Measurements from ENCODE around the gene INCENP. TPM values are rescaled to one million over a fixed set of nuclear protein-coding genes. Genes with fewer than 3 reads are reported as not detected.
A peak's percentile ranks its signal among the peaks of the same experiment; 100 is the strongest.

INCENP gene
- total RNA-seq, 1 donor from 2014 or later: 13.0 TPM

GRCh38 chr11:62124186-62125113 lies 639 bp downstream of the INCENP start:
- peak; percentile 35 for DNase-seq (ENCODE audit: low read depth)

DNA sequence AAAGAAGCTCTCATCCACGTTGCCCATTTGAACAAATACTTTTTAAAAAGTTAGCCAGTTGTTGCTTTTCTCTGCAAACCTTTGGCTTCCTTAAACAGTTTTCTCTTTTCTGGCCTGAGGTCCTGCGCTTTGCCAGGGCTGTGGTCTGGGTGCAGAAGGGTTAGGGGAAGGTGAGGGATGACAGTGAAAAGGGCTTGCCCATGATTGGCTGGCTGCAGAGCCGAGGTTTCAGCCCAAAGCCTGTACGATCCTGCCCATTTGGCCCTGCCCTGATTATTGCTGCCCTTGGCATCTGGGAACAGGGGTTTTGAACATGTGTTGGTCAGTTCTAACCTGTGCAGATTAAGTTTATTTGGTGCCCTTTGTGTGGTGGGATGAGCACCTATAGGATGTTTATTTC lies 1.5 kb downstream of the INCENP start:
- no peak for DNase-seq (ENCODE audit: low read depth)

DNA sequence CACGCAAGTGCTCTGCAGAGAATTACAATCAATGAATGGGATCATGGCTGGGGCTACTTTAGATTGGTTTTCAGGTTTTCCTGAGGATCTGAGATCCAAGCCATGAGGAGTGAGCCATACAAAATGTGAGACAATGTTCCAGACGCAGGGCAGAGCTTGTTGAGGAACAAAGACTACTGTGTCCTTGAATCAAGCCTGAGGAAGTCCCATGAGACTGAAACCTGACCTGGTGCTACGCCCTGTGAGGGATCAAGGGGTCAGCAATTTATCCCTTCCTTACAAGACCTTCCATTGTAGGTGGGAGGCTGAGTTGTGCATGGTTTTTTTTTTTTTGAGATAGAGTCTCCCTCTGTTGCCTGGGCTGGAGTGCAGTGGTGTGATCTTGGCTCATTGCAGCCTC lies 2.1 kb downstream of the INCENP start:
- no peak for DNase-seq (ENCODE audit: low read depth)

DNA sequence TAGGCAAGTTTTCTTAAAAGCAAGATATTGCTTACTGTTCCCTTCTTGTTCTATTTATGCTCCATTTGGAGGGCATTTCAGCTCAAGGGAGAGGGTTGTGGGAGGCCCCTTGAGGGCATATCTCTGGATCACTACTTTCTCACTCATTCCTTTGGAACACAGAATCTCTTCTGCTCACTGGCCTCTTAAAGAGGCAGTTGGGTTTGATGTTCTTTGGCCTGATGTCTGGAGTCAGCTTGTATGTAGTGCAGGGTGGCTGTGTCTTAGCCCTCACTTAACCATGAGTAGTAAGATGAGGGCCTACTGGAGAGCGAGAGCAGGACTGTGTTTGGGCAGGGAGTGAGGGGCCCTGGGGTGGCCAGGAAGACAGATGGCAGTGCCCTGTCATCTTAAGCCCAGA lies 3.6 kb downstream of the INCENP start:
- no peak for DNase-seq (ENCODE audit: low read depth)

DNA sequence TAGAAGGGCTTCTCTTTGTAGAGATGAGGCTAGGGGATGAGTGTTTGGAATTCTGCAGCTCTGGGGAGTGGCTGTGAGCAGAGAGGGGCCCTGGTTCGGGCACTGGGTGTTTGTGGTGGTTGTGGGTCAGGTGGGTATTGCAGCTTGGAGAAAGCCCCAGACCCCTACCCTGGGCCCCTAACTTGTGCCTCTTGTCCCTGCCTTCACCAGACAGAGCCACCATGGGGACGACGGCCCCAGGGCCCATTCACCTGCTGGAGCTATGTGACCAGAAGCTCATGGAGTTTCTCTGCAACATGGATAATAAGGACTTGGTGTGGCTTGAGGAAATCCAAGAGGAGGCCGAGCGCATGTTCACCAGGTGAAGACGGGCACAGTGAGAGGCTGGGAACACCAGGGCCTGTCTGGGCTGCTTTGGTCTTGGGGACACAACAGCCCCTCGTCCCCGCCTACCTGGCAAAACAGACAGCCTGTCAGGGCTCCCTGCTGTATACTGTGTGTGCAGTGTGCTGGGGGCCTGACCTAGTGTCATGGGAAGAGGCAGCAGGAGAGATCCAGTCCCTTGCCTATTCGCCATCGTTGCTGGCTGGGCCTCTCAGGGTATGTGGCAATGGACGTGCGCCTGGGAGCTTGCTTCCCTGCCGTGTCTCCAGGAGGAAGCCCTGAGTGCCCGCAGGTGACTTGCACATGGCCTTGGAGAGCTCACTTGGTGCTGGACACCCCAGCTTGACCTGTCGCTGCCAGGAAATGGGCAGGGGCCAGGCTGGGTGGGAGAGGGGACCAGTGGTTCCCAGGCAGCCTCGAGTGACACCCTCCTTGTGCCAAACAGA lies 4.3 kb downstream of the INCENP start:
- no peak for DNase-seq (ENCODE audit: low read depth)

GRCh38 chr11:62128835-62129234 lies 5.0 kb downstream of the INCENP start:
- DNase-seq (ENCODE audit: low read depth): no peak

GRCh38 chr11:62129590-62130282 lies 5.9 kb downstream of the INCENP start:
- DNase-seq (ENCODE audit: low read depth): no peak

- no peak for DNase-seq (ENCODE audit: low read depth)
Observed at GRCh38 chr11:62130283-62131169, 6.7 kb downstream of the INCENP start.

DNA sequence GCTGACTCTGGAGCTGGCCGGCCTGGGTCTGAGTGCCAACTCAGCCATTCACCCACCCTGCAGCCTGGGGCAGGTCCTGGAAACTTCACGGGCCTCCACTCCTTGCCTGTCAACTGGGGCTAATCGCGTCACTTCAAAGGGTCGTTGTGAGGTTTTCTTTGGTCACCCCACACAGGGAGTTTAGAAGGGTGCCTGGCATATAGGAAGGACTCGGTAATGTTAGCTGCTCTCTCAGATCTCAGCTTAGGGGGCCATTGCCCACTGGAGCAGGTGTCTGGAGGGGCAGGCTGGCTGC lies 7.3 kb downstream of the INCENP start:
- DNase-seq (ENCODE audit: low read depth): no peak

- DNase-seq (ENCODE audit: low read depth): no peak
Observed at GRCh38 chr11:62132191-62132590, 8.4 kb downstream of the INCENP start.

DNA sequence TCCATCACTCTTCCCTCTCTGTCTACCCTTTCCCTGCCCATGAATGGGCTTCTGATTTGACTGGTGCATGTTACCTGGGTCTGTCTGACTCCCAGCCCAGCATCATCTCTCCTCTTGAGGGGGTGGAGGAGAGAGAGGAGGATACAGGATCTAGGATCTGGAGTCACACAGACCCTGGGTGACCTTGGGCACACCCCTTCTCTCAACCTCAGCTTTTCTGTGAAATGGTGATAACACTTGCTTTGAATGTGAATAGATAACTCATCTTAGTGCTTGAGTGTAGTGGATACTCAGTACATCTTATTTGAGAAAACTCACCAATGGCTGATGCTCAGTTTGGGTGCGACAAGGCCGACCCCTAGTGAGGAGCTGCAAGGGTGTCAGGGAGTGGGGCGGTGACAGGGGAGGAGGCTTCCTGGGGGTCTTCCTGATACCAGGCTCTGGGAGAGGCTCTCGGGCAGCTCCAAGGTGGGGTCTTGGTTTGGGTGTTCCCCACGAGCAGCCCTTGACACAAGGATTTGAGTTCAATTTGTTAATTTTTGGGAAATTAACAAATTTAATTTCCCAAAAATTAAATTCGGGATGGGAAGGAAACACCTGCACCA lies 9.0 kb downstream of the INCENP start:
- no peak for DNase-seq (ENCODE audit: low read depth)

- DNase-seq (ENCODE audit: low read depth): no peak
Observed at GRCh38 chr11:62133328-62134065, 9.7 kb downstream of the INCENP start.

GRCh38 chr11:62137276-62137861 lies 13.6 kb downstream of the INCENP start:
- DNase-seq (ENCODE audit: low read depth): no peak

- DNase-seq (ENCODE audit: low read depth): no peak
Observed at GRCh38 chr11:62137881-62138629, 14.2 kb downstream of the INCENP start.

GRCh38 chr11:62138630-62139425 lies 15.0 kb downstream of the INCENP start:
- DNase-seq (ENCODE audit: low read depth): no peak

DNA sequence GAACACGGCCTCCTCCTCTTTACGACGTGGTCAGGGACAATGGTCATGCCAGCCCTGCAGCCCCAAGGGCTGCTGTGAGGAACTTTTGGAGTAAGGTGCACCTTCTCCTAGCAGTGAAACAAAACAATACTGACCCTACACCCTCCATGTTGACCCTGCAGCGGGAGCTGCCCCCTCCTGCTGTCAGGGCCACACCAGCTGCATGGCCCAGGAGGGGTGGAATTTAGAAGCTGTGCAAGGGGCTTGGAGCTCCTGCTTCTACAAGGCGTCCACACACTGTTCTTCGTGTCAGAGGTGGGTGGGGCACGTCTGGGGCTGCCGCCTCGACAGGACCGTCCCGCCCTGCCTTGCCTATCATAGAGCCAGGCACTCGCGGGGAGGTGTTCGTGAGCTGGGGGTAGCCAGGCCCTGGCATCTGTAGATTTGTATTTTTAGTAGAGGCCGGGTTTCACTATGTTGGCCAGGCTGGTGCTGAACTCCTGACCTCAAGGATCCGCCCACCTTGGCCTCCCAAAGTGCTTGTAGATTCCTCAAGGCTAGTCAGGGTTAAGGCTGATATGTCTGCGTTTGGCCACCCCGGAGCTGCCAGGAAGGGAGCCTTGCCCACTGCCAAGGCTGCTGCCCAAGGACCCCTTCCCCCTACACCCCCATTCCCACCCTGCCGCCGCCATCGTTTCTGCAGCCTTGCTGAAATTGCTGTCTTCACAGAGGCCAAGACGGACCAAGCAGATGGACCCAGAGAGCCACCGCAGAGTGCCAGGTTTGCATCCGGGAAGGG lies 15.9 kb downstream of the INCENP start:
- DNase-seq (ENCODE audit: low read depth): no peak

- DNase-seq (ENCODE audit: low read depth): no peak
Observed at GRCh38 chr11:62140304-62141110, 16.7 kb downstream of the INCENP start.

All from renal cortical epithelial cell (primary cell).